ENCODE measurements around the gene ARL6IP5.

Gene ARL6IP5

GRCh38 chr3:69137005-69137404, 52.3 kb downstream of the ARL6IP5 start:
- no peak for TF ChIP-seq YY1 (IDR thresholded peaks at IDR 0.05; ENCODE audit: low read depth)
- TF ChIP-seq NFIC (IDR thresholded peaks at IDR 0.05), result no peak
- no peak for TF ChIP-seq RAD21 (IDR thresholded peaks at IDR 0.05; ENCODE audit: low read depth)
- no peak for TF ChIP-seq CREB1 (IDR thresholded peaks at IDR 0.05; ENCODE audit: low read depth)
- TF ChIP-seq ZBTB7A (IDR thresholded peaks at IDR 0.05; ENCODE audit: low read depth), result no peak
- no peak for TF ChIP-seq USF1 (IDR thresholded peaks at IDR 0.05)
- no peak for TF ChIP-seq FOXM1 (IDR thresholded peaks at IDR 0.05; ENCODE audit: borderline replicate concordance, low read depth)
- TF ChIP-seq REST (IDR thresholded peaks at IDR 0.05; ENCODE audit: low read depth), result no peak
- TF ChIP-seq EGR1 (IDR thresholded peaks at IDR 0.05), result no peak

GRCh38 chr3:69137412-69137811, 52.7 kb downstream of the ARL6IP5 start:
- TF ChIP-seq USF1 (IDR thresholded peaks at IDR 0.05), result no peak
- no peak for TF ChIP-seq CEBPB (IDR thresholded peaks at IDR 0.05)
- TF ChIP-seq TAF1 (IDR thresholded peaks at IDR 0.05; ENCODE audit: low read depth), result no peak
- no peak for TF ChIP-seq FOXM1 (IDR thresholded peaks at IDR 0.05; ENCODE audit: borderline replicate concordance, low read depth)
- TF ChIP-seq EGR1 (IDR thresholded peaks at IDR 0.05), result no peak
- no peak for TF ChIP-seq CREB1 (IDR thresholded peaks at IDR 0.05; ENCODE audit: low read depth)
- TF ChIP-seq RAD21 (IDR thresholded peaks at IDR 0.05; ENCODE audit: low read depth), result no peak
- TF ChIP-seq TCF12 (IDR thresholded peaks at IDR 0.05; ENCODE audit: low read depth), result no peak
- no peak for TF ChIP-seq MAX (IDR thresholded peaks at IDR 0.05)
- no peak for TF ChIP-seq REST (IDR thresholded peaks at IDR 0.05; ENCODE audit: low read depth)
- TF ChIP-seq TEAD4 (IDR thresholded peaks at IDR 0.05), result no peak
- no peak for TF ChIP-seq YY1 (IDR thresholded peaks at IDR 0.05; ENCODE audit: low read depth)
- no peak for TF ChIP-seq ZBTB7A (IDR thresholded peaks at IDR 0.05; ENCODE audit: low read depth)

- TF ChIP-seq MAX (IDR thresholded peaks at IDR 0.05) (no peak), EGR1 (IDR thresholded peaks at IDR 0.05) (no peak), REST (IDR thresholded peaks at IDR 0.05; ENCODE audit: low read depth) (no peak), CREB1 (IDR thresholded peaks at IDR 0.05; ENCODE audit: low read depth) (no peak)
These were observed 56.6 kb downstream of the ARL6IP5 start for GRCh38 chr3:69141313-69141712.

GRCh38 chr3:69142090-69142489, 57.4 kb downstream of the ARL6IP5 start:
- TF ChIP-seq TAF1 (IDR thresholded peaks at IDR 0.05; ENCODE audit: low read depth) (no peak), USF1 (IDR thresholded peaks at IDR 0.05) (no peak), ZBTB7A (IDR thresholded peaks at IDR 0.05; ENCODE audit: low read depth) (no peak), RAD21 (IDR thresholded peaks at IDR 0.05; ENCODE audit: low read depth) (no peak)

- no peak for TF ChIP-seq FOXM1 (IDR thresholded peaks at IDR 0.05; ENCODE audit: borderline replicate concordance, low read depth)
- TF ChIP-seq YY1 (IDR thresholded peaks at IDR 0.05; ENCODE audit: low read depth), result no peak
These were observed 58.2 kb downstream of the ARL6IP5 start for GRCh38 chr3:69142797-69143454.

All from Ishikawa (cell line).